Activated CD8-positive, alpha-beta memory T cell treated with anti-CD3 and anti-CD28 coated beads for 4 hours (primary cell): ENCODE data around the gene SKIDA1.

Source experiments
- DNase-seq, 2 donors: peaks; one replicate each; pipeline ENCODE4 v3.0.0-alpha.2; 2020; ENCODE audit warnings: low read depth in 2 of 2

SKIDA1 gene

GRCh38 chr10:21482821-21483220 is 42.7 kb downstream of the SKIDA1 start:
- no peak for DNase-seq

- DNase-seq, result no peak
Measured at GRCh38 chr10:21481407-21481806, 44.1 kb downstream of the SKIDA1 start.

- no peak for DNase-seq
Measured at GRCh38 chr10:21479570-21480315, 45.7 kb downstream of the SKIDA1 start.

GRCh38 chr10:21475393-21475792 is 50.1 kb downstream of the SKIDA1 start:
- no peak for DNase-seq

GRCh38 chr10:21473541-21473940 is 51.9 kb downstream of the SKIDA1 start:
- DNase-seq, result no peak

- no peak for DNase-seq
Measured at GRCh38 chr10:21473135-21473534, 52.3 kb downstream of the SKIDA1 start.

- no peak for DNase-seq
Measured at GRCh38 chr10:21468086-21468485, 57.4 kb downstream of the SKIDA1 start.

- no peak for DNase-seq
Measured at GRCh38 chr10:21467633-21468032, 57.8 kb downstream of the SKIDA1 start.

- DNase-seq, result no peak
Measured at GRCh38 chr10:21464134-21464533, 61.3 kb downstream of the SKIDA1 start.
